ENCODE results near the gene DAAM1. TPM values are rescaled to one million over a fixed set of nuclear protein-coding genes. Genes with fewer than 3 reads are reported as not detected.

Gene DAAM1
- polyA plus RNA-seq, 1 donor (not counting 4 experiments of a cell fraction or from before 2014, with no cell fraction given): 44.6 TPM

GRCh38 chr14:59333668-59334067, 145.2 kb downstream of the DAAM1 start:
- DNase-seq (ENCODE audit: low read depth, low spot score) (no peak), FAIRE-seq (no peak)
- H3K27ac ChIP-seq (ENCODE audit: control insufficient read depth, insufficient read depth, low read length): peak overlapping the region; percentile 28
- H4K20me1 ChIP-seq (ENCODE audit: control insufficient read depth, extremely low read depth, insufficient read depth, low read length): no peaks in the 10 kb centered on the region
- no peak overlapping the region for H3K4me2 ChIP-seq (ENCODE audit: control insufficient read depth, extremely low read depth, insufficient read depth, low read depth, low read length)
- no peaks in the 10 kb centered on the region for H3K79me2 ChIP-seq (ENCODE audit: control insufficient read depth, insufficient read depth, low read length)
- H3K36me3 ChIP-seq (ENCODE audit: control insufficient read depth in 2 of 2, extremely low read depth in 1 of 2, insufficient read depth in 2 of 2, low read length in 2 of 2): peaks cover 9 to 12% of the 10 kb centered on the region in 2 experiments
- H3K4me3 ChIP-seq (ENCODE audit: control insufficient read depth in 2 of 3, extremely low read depth in 1 of 3, insufficient read depth in 2 of 3, low read depth in 1 of 3, low read length in 3 of 3): no peak overlapping the region
- H3K9me3 ChIP-seq (ENCODE audit: control insufficient read depth, low read depth, low read length): no peaks in the 10 kb centered on the region
- H3K4me1 ChIP-seq (ENCODE audit: control insufficient read depth, extremely low read depth, insufficient read depth, low read length): peaks cover 27% of the 10 kb centered on the region
- no peak overlapping the region for H2AFZ ChIP-seq (ENCODE audit: control insufficient read depth, low read length)
- no peaks in the 10 kb centered on the region for H3K9me1 ChIP-seq (ENCODE audit: control insufficient read depth, extremely low read depth, insufficient read depth, low read length)
- no peak overlapping the region for H3K9ac ChIP-seq (ENCODE audit: control insufficient read depth, extremely low read depth, insufficient read depth, low read length)
- dilution Hi-C loops (cut with MboI; ENCODE audit: extremely low pct_ligation_motif_present, low sequenced_read_pairs): no loop called here
- TF ChIP-seq EZH2 (IDR thresholded peaks at IDR 0.05; ENCODE audit: low read length): no peak
- TF ChIP-seq CTCF (optimal IDR thresholded peaks at IDR 0.05 in 1 of 3, IDR thresholded peaks at IDR 0.05 in 1 of 3, conservative IDR thresholded peaks at IDR 0.05 in 1 of 3; ENCODE audit: extremely low read depth in 1 of 3, insufficient read depth in 2 of 3, low read length in 3 of 3): no peak
- no peaks in the 10 kb centered on the region for H3K27me3 ChIP-seq (ENCODE audit: control insufficient read depth, extremely low read depth, insufficient read depth, low read length)

GRCh38 chr14:59334253-59334652, 145.8 kb downstream of the DAAM1 start:
- H3K4me2 ChIP-seq (ENCODE audit: control insufficient read depth, extremely low read depth, insufficient read depth, low read depth, low read length): no peak overlapping the region
- H3K4me3 ChIP-seq (ENCODE audit: control insufficient read depth in 2 of 3, extremely low read depth in 1 of 3, insufficient read depth in 2 of 3, low read depth in 1 of 3, low read length in 3 of 3): no peak overlapping the region
- dilution Hi-C loops (cut with MboI; ENCODE audit: extremely low pct_ligation_motif_present, low sequenced_read_pairs): no loop called here
- H3K4me1 ChIP-seq (ENCODE audit: control insufficient read depth, extremely low read depth, insufficient read depth, low read length): peaks cover 27% of the 10 kb centered on the region
- H3K79me2 ChIP-seq (ENCODE audit: control insufficient read depth, insufficient read depth, low read length): no peaks in the 10 kb centered on the region
- DNase-seq (ENCODE audit: low read depth, low spot score) (no peak), FAIRE-seq (no peak)
- TF ChIP-seq CTCF (optimal IDR thresholded peaks at IDR 0.05 in 1 of 3, IDR thresholded peaks at IDR 0.05 in 1 of 3, conservative IDR thresholded peaks at IDR 0.05 in 1 of 3; ENCODE audit: extremely low read depth in 1 of 3, insufficient read depth in 2 of 3, low read length in 3 of 3) (no peak), EZH2 (IDR thresholded peaks at IDR 0.05; ENCODE audit: low read length) (no peak)
- no peak overlapping the region for H2AFZ ChIP-seq (ENCODE audit: control insufficient read depth, low read length)
- H3K27ac ChIP-seq (ENCODE audit: control insufficient read depth, insufficient read depth, low read length): no peak overlapping the region
- H3K27me3 ChIP-seq (ENCODE audit: control insufficient read depth, extremely low read depth, insufficient read depth, low read length): no peaks in the 10 kb centered on the region
- no peaks in the 10 kb centered on the region for H3K9me1 ChIP-seq (ENCODE audit: control insufficient read depth, extremely low read depth, insufficient read depth, low read length)
- H4K20me1 ChIP-seq (ENCODE audit: control insufficient read depth, extremely low read depth, insufficient read depth, low read length): no peaks in the 10 kb centered on the region
- peaks cover 7 to 12% of the 10 kb centered on the region in 2 experiments for H3K36me3 ChIP-seq (ENCODE audit: control insufficient read depth in 2 of 2, extremely low read depth in 1 of 2, insufficient read depth in 2 of 2, low read length in 2 of 2)
- H3K9me3 ChIP-seq (ENCODE audit: control insufficient read depth, low read depth, low read length): no peaks in the 10 kb centered on the region
- H3K9ac ChIP-seq (ENCODE audit: control insufficient read depth, extremely low read depth, insufficient read depth, low read length): no peak overlapping the region
